GF-D8 (cell line): ENCODE results near the gene CETN2.
"Not testable (repeated sequence)": the region's sequence is repeated elsewhere in the genome, so short reads cannot be mapped to it uniquely, and the experiment has no call there.

Experiments used
- DNase-seq: peaks from one replicate; lab custom pipeline; 2025; lab: John Stamatoyannopoulos, UW

CETN2 gene

DNA sequence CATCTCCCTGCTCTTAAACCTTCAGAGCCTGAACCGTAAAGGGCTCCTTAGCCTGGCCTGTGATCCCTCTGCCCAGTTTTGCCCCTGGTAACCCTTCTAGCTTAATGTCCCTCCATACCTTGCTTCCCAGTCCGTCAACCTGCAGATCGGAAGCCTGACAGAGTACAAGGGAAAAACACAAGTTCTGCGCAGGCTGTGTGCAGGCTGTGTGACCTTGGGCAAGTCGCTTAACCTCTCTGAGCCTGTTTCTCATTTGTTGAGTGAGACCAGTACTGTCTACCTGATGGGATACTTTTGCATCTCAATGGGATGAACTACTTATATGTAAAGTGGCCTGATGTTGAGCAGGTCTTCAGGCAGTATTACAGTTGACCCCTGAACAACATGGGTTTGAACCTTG is 2.0 kb upstream of the CETN2 start:
- DNase-seq, result no peak

DNA sequence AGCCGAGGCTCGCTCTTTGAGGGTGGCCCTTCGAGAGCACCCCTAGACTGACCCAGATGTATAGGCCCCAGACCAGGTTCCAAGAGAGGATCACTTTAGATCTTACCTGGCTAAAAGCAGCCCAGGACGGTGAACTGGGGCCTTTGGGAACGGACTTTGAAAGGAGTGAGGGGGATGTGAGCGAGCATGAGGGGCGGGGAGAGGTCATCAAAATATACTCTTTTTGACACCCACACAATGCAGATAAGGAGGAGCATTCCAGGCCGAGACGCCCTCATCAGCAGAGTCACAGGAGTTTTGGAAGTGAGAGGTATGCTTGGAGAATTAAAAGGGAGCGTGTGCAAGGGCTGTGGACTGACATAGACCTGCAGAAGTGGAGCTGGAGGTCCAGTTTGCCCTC is 834 bp upstream of the CETN2 start:
- DNase-seq, result no peak

DNA sequence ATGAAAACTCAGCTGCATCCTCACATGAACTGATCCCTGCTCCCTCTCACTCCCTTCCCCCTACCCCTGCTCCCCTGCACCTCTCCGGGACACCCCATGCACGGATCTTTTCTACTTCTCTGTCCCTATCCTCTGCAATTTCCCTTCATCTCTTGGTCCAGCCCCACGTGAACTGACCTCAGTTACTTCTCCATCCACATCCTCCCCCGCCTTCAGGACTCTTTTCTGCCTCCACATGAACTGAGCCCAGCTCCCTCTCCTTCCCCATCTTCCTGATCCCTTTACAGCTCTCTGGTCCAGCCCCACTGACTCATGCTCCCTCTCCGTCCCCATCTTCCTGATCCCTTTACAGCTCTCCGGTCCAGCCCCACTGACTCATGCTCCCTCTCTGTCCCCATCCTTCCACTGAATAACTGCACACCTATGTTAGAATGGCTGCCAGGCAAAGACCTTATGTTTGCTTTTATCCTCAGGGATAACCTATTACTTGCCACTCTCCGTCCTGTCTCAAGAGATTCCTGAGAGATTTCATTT is 5.6 kb downstream of the CETN2 start:
- DNase-seq, result no peak

DNA sequence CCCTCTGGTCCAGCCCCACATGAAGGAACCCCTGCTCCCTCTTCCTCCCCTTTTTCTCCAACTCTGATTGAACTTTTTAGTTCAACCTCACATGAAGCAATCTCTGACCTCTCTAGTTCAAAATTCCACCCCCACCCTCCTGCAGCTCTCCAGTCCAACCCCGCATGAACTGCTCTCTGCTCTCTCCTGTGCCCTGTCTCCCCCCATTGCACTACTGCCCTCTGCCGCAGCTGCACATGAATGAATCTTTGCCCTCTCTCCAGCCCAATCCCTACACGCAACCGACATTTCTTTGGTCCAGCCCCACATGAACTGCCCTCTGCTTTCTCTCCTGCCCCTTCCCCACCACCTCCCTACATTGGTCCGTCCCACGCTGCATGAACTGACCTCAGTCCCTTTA is 6.9 kb downstream of the CETN2 start:
- DNase-seq, result no peak

GRCh38 chrX:152822383-152823086 is 8.0 kb downstream of the CETN2 start:
- no peak for DNase-seq

- DNase-seq, result no peak
Measured at GRCh38 chrX:152821145-152821765, 9.3 kb downstream of the CETN2 start.

GRCh38 chrX:152819732-152820131 is 10.8 kb downstream of the CETN2 start:
- DNase-seq, result no peak

- no peak for DNase-seq
Measured at GRCh38 chrX:152819266-152819665, 11.3 kb downstream of the CETN2 start.

GRCh38 chrX:152818356-152818755 is 12.2 kb downstream of the CETN2 start:
- no peak for DNase-seq

DNA sequence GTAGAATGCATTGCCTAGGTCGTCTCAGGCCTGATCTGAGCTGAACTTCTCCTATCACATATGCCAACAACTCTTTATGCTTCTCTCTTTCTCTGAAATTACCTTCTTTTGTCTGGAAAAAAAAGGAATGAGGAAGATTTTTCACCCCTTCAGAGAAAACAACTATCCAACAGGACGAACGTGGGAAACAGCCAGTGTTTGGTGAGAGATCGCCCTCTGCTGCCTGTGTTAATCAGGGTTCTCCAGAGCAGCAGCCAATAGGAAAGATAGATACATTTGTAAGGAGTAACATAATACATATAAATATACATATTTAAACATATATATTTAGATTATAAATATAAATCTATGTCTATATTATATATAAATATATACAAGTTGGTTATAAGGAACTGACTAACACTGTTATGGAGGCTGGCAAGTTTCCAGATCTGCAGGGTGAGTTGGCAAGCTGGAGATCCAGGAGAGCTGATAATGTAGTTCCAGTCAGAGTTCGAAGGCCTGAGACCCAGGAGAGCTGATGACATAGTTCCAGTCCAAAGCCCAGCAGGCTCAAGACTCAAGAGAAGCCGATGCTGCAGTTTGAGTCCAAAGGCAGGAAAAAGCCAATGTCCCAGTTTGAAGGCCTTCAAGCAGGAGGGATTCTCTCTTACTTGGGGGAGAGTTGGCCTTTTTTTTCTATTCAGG is 13.3 kb downstream of the CETN2 start:
- no peak for DNase-seq

GRCh38 chrX:152814048-152814447 is 16.5 kb downstream of the CETN2 start:
- DNase-seq, result no peak

DNA sequence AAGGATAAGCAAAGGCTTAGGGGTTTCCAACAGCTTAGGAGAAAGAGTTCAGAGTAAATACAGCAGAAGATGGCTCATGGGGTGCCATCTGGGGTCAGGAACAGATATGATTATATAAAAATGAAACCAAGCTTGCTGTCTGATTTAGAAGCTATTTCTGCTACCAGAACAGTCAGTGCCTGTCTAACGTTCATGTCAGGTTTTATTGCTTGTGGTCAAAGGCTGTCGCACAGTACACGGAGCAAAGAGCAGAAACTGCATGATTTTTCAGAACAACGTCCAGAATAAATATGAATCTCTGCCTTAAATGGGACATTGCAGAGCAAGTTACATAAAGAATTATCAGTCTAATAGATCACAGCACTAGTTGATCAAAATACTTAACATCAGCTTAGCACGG is 17.4 kb downstream of the CETN2 start:
- no peak for DNase-seq

DNA sequence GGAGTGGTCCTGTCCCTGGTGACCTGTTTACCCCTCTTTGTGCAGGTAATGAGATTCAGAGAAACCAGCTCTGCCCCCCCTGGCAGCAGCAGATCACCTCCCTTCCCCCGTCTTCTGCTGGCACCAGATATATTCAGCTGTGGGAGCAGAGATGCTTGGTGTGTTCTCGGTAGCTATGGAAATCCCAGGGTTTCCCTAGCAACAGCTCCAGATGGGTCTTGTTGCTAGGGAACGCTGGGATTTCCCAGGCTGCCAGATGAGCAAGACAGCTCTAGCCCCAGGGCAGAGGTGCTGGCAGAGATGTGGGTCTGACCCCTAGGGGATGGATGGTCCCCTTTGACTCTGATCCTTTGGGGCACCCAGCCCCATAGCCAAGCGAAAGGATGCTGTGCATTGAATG is 20.2 kb downstream of the CETN2 start:
- DNase-seq, result no peak

GRCh38 chrX:152806035-152806434 is 24.5 kb downstream of the CETN2 start:
- no peak for DNase-seq

- DNase-seq, result no peak
Measured at GRCh38 chrX:152798945-152799344, 31.6 kb downstream of the CETN2 start.

DNA sequence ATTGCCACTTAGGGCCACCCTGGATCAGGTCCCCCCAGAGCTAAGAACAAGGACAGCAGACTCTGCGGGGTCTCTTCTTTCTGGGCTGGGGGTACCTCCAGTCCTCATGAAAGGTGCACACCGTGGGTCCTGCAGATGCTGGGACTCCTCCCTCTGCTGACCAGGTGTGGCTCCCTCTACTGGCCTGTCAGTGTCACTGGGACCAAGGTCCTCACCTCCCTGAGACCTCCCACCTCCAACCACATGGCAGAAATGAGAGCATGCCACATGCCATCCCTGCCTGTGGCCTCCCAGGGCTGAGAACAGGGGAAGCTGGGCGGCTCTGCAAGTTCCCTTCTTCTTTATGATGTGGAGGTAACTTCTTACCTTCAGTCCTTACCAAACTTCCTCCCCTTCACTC is 43.5 kb downstream of the CETN2 start:
- DNase-seq, result not testable (repeated sequence)
